ENCODE results near the gene ZNF462.

ZNF462 gene

GRCh38 chr9:106992186-106992585 lies 129.2 kb downstream of the ZNF462 start:
- Histone ChIP-seq H3K9me3 (ENCODE audit: insufficient read depth, low read length) (no peaks in the 10 kb centered on the region), H3K4me1 (ENCODE audit: insufficient read depth, insufficient read length) (no peaks in the 10 kb centered on the region), H3K9ac (ENCODE audit: insufficient read length, low read depth) (no peak overlapping the region), H3K4me3 (ENCODE audit: insufficient read length, low read depth) (no peak overlapping the region), H3K36me3 (ENCODE audit: insufficient read depth, insufficient read length, low read length) (peaks cover 19% of the 10 kb centered on the region), H3K27me3 (ENCODE audit: insufficient read depth, insufficient read length) (no peaks in the 10 kb centered on the region)
- TF ChIP-seq YY1 (IDR thresholded peaks at IDR 0.05; ENCODE audit: insufficient read depth, insufficient read length) (no peak), SUZ12 (IDR thresholded peaks at IDR 0.05; ENCODE audit: extremely low read depth, insufficient read depth, insufficient read length) (no peak), ZNF274 (IDR thresholded peaks at IDR 0.05; ENCODE audit: low read depth, low read length) (no peak)
- no peak for DNase-seq (ENCODE audit: low read depth, low spot score)

GRCh38 chr9:106993603-106994002 lies 130.6 kb downstream of the ZNF462 start:
- TF ChIP-seq SUZ12 (IDR thresholded peaks at IDR 0.05; ENCODE audit: extremely low read depth, insufficient read depth, insufficient read length), result no peak
- no peak for TF ChIP-seq ZNF274 (IDR thresholded peaks at IDR 0.05; ENCODE audit: low read depth, low read length)
- no peak for TF ChIP-seq YY1 (IDR thresholded peaks at IDR 0.05; ENCODE audit: insufficient read depth, insufficient read length)
- Histone ChIP-seq H3K4me1 (ENCODE audit: insufficient read depth, insufficient read length) (no peaks in the 10 kb centered on the region), H3K9ac (ENCODE audit: insufficient read length, low read depth) (no peak overlapping the region), H3K27me3 (ENCODE audit: insufficient read depth, insufficient read length) (no peaks in the 10 kb centered on the region), H3K36me3 (ENCODE audit: insufficient read depth, insufficient read length, low read length) (peaks cover 15% of the 10 kb centered on the region), H3K4me3 (ENCODE audit: insufficient read length, low read depth) (no peak overlapping the region), H3K9me3 (ENCODE audit: insufficient read depth, low read length) (no peaks in the 10 kb centered on the region)
- no peak for DNase-seq (ENCODE audit: low read depth, low spot score)

GRCh38 chr9:106994463-106994862 lies 131.5 kb downstream of the ZNF462 start:
- H3K4me1 ChIP-seq (ENCODE audit: insufficient read depth, insufficient read length), result no peaks in the 10 kb centered on the region
- H3K9ac ChIP-seq (ENCODE audit: insufficient read length, low read depth), result no peak overlapping the region
- H3K36me3 ChIP-seq (ENCODE audit: insufficient read depth, insufficient read length, low read length), result peaks cover 15% of the 10 kb centered on the region
- TF ChIP-seq YY1 (IDR thresholded peaks at IDR 0.05; ENCODE audit: insufficient read depth, insufficient read length) (no peak), ZNF274 (IDR thresholded peaks at IDR 0.05; ENCODE audit: low read depth, low read length) (no peak)
- H3K27me3 ChIP-seq (ENCODE audit: insufficient read depth, insufficient read length), result no peaks in the 10 kb centered on the region
- no peak for DNase-seq (ENCODE audit: low read depth, low spot score)
- no peaks in the 10 kb centered on the region for H3K9me3 ChIP-seq (ENCODE audit: insufficient read depth, low read length)
- H3K4me3 ChIP-seq (ENCODE audit: insufficient read length, low read depth), result no peak overlapping the region

GRCh38 chr9:107000218-107000617 lies 137.3 kb downstream of the ZNF462 start:
- Histone ChIP-seq H3K36me3 (ENCODE audit: insufficient read depth, insufficient read length, low read length) (peaks cover 31% of the 10 kb centered on the region), H3K4me3 (ENCODE audit: insufficient read length, low read depth) (no peak overlapping the region), H3K9ac (ENCODE audit: insufficient read length, low read depth) (no peak overlapping the region), H3K9me3 (ENCODE audit: insufficient read depth, low read length) (no peaks in the 10 kb centered on the region), H3K27me3 (ENCODE audit: insufficient read depth, insufficient read length) (no peaks in the 10 kb centered on the region), H3K4me1 (ENCODE audit: insufficient read depth, insufficient read length) (no peaks in the 10 kb centered on the region)
- no peak for DNase-seq (ENCODE audit: low read depth, low spot score)
- TF ChIP-seq YY1 (IDR thresholded peaks at IDR 0.05; ENCODE audit: insufficient read depth, insufficient read length), result no peak

GRCh38 chr9:107005201-107005600 lies 142.2 kb downstream of the ZNF462 start:
- TF ChIP-seq ZNF274 (IDR thresholded peaks at IDR 0.05; ENCODE audit: low read depth, low read length) (no peak), YY1 (IDR thresholded peaks at IDR 0.05; ENCODE audit: insufficient read depth, insufficient read length) (no peak), SUZ12 (IDR thresholded peaks at IDR 0.05; ENCODE audit: extremely low read depth, insufficient read depth, insufficient read length) (no peak)
- DNase-seq (ENCODE audit: low read depth, low spot score), result no peak
- peaks cover 46% of the 10 kb centered on the region for H3K36me3 ChIP-seq (ENCODE audit: insufficient read depth, insufficient read length, low read length)
- H3K9me3 ChIP-seq (ENCODE audit: insufficient read depth, low read length), result no peaks in the 10 kb centered on the region
- no peak overlapping the region for H3K4me3 ChIP-seq (ENCODE audit: insufficient read length, low read depth)
- H3K27me3 ChIP-seq (ENCODE audit: insufficient read depth, insufficient read length), result no peaks in the 10 kb centered on the region
- H3K4me1 ChIP-seq (ENCODE audit: insufficient read depth, insufficient read length), result no peaks in the 10 kb centered on the region
- no peak overlapping the region for H3K9ac ChIP-seq (ENCODE audit: insufficient read length, low read depth)

- TF ChIP-seq YY1 (IDR thresholded peaks at IDR 0.05; ENCODE audit: insufficient read depth, insufficient read length), result no peak
- no peak overlapping the region for H3K9ac ChIP-seq (ENCODE audit: insufficient read length, low read depth)
- no peak for DNase-seq (ENCODE audit: low read depth, low spot score)
- no peaks in the 10 kb centered on the region for H3K4me1 ChIP-seq (ENCODE audit: insufficient read depth, insufficient read length)
- no peak overlapping the region for H3K4me3 ChIP-seq (ENCODE audit: insufficient read length, low read depth)
- no peaks in the 10 kb centered on the region for H3K27me3 ChIP-seq (ENCODE audit: insufficient read depth, insufficient read length)
- H3K36me3 ChIP-seq (ENCODE audit: insufficient read depth, insufficient read length, low read length), result peaks cover 51% of the 10 kb centered on the region
- H3K9me3 ChIP-seq (ENCODE audit: insufficient read depth, low read length), result no peaks in the 10 kb centered on the region
Measured at GRCh38 chr9:107007402-107007801, 144.4 kb downstream of the ZNF462 start.

GRCh38 chr9:107008011-107008410 lies 145.0 kb downstream of the ZNF462 start:
- no peak for TF ChIP-seq YY1 (IDR thresholded peaks at IDR 0.05; ENCODE audit: insufficient read depth, insufficient read length)
- TF ChIP-seq SUZ12 (IDR thresholded peaks at IDR 0.05; ENCODE audit: extremely low read depth, insufficient read depth, insufficient read length), result no peak
- no peak for TF ChIP-seq ZNF274 (IDR thresholded peaks at IDR 0.05; ENCODE audit: low read depth, low read length)
- Histone ChIP-seq H3K4me3 (ENCODE audit: insufficient read length, low read depth) (no peak overlapping the region), H3K9me3 (ENCODE audit: insufficient read depth, low read length) (no peaks in the 10 kb centered on the region), H3K36me3 (ENCODE audit: insufficient read depth, insufficient read length, low read length) (peaks cover 46% of the 10 kb centered on the region), H3K4me1 (ENCODE audit: insufficient read depth, insufficient read length) (no peaks in the 10 kb centered on the region), H3K27me3 (ENCODE audit: insufficient read depth, insufficient read length) (no peaks in the 10 kb centered on the region), H3K9ac (ENCODE audit: insufficient read length, low read depth) (no peak overlapping the region)
- DNase-seq (ENCODE audit: low read depth, low spot score), result no peak

- Histone ChIP-seq H3K9ac (ENCODE audit: insufficient read length, low read depth) (no peak overlapping the region), H3K36me3 (ENCODE audit: insufficient read depth, insufficient read length, low read length) (peaks cover 41% of the 10 kb centered on the region), H3K27me3 (ENCODE audit: insufficient read depth, insufficient read length) (no peaks in the 10 kb centered on the region), H3K4me1 (ENCODE audit: insufficient read depth, insufficient read length) (no peaks in the 10 kb centered on the region), H3K9me3 (ENCODE audit: insufficient read depth, low read length) (no peaks in the 10 kb centered on the region), H3K4me3 (ENCODE audit: insufficient read length, low read depth) (no peak overlapping the region)
- DNase-seq (ENCODE audit: low read depth, low spot score), result no peak
- no peak for TF ChIP-seq ZNF274 (IDR thresholded peaks at IDR 0.05; ENCODE audit: low read depth, low read length)
- no peak for TF ChIP-seq YY1 (IDR thresholded peaks at IDR 0.05; ENCODE audit: insufficient read depth, insufficient read length)
- no peak for TF ChIP-seq SUZ12 (IDR thresholded peaks at IDR 0.05; ENCODE audit: extremely low read depth, insufficient read depth, insufficient read length)
Measured at GRCh38 chr9:107008447-107008846, 145.5 kb downstream of the ZNF462 start.
